Smooth muscle cell (in vitro differentiated cells): ENCODE data around the gene HOXB7. TPM values are rescaled to one million over a fixed set of nuclear protein-coding genes. Genes with fewer than 3 reads are reported as not detected.
A peak's percentile ranks its signal among the peaks of the same experiment; 100 is the strongest.

Source experiments
- DNase-seq: peaks from one replicate; lab custom pipeline; 2025; ENCODE audit not compliant: unreplicated experiment; lab: John Stamatoyannopoulos, UW
- H2AFZ ChIP-seq: fragments of 200-600 bp; sonication (generic); 2 replicates; pipeline ENCODE4 v1.6.0; 2016; ENCODE audit warnings: antibody characterized with exemption, low read depth, mild to moderate bottlenecking
- H3F3A ChIP-seq: fragments of 200-600 bp; sonication (generic); 2 replicates; pipeline ENCODE4 v1.6.0; 2017; ENCODE audit warnings: antibody characterized with exemption, low read depth
- H3K27ac ChIP-seq: fragments of 200-600 bp; sonication (generic); 2 replicates; pipeline ENCODE4 v1.5.1; 2016; ENCODE audit warnings: low read depth, mild to moderate bottlenecking
- H3K27me3 ChIP-seq: fragments of 200-600 bp; sonication (generic); 2 replicates; pipeline ENCODE4 v1.6.1; 2016; ENCODE audit warnings: low read depth, mild to moderate bottlenecking
- H3K36me3 ChIP-seq: fragments of 200-600 bp; sonication (generic); 2 replicates; pipeline ENCODE4 v1.5.1; 2016; ENCODE audit warnings: low read depth
- H3K4me1 ChIP-seq: fragments of 200-600 bp; sonication (generic); 2 replicates; pipeline ENCODE4 v1.5.1; 2016; ENCODE audit warnings: low read depth
- H3K4me2 ChIP-seq: fragments of 200-600 bp; sonication (generic); 2 replicates; pipeline ENCODE4 v1.6.0; 2016; ENCODE audit warnings: mild to moderate bottlenecking
- H3K4me3 ChIP-seq: fragments of 200-600 bp; sonication (generic); 2 replicates; pipeline ENCODE4 v1.5.1; 2016; ENCODE audit warnings: mild to moderate bottlenecking
- H3K79me2 ChIP-seq: fragments of 200-600 bp; sonication (generic); 2 replicates; pipeline ENCODE4 v1.6.0; 2016; ENCODE audit warnings: low read depth, mild to moderate bottlenecking
- H3K9ac ChIP-seq: fragments of 200-600 bp; sonication (generic); 2 replicates; pipeline ENCODE4 v1.6.0; 2016; ENCODE audit warnings: low read depth
- H3K9me3 ChIP-seq: fragments of 200-600 bp; sonication (generic); replicated peaks from 2 replicates; pipeline ENCODE4 v1.5.1; 2016; ENCODE audit warnings: low read depth
- H4K20me1 ChIP-seq: fragments of 200-600 bp; sonication (generic); 2 replicates; pipeline ENCODE4 v1.6.0; 2016; ENCODE audit warnings: low read depth
- CTCF ChIP-seq: fragments of 200-600 bp; sonication (generic); IDR thresholded peaks from 2 replicates; pipeline ENCODE4 v1.5.1; 2017; ENCODE audit warnings: borderline replicate concordance, mild to moderate bottlenecking, antibody characterized with exemption; ENCODE audit not compliant: insufficient read depth, poor library complexity, severe bottlenecking
- WGBS: methylation state at CpG from one replicate; pipeline ENCODE4 v1.1.7; 2016; ENCODE audit warnings: low lambda C conversion rate; 5-methylcytosine and 5-hydroxymethylcytosine counted together
- polyA plus RNA-seq: library from polyadenylated mRNA; unstranded; fragments of >200 nt; fragmentation: Nextera tagmentation; extraction: Ambion mirVana; gene quantifications from 2 replicates; pipeline ENCODE4 v1.2.1, GENCODE V29; 2016
- total RNA-seq: library from RNA; depleted of rRNA; stranded (reverse); fragments of >200 nt; gene quantifications from 2 replicates; pipeline ENCODE4 v1.2.3, GENCODE V29; 2014

Gene HOXB7
- total and polyA plus RNA-seq, 2 experiments from 2014 or later = 16.1 to 29.7 TPM

- Histone ChIP-seq H3K27me3 (peaks cover 92% of the 10 kb centered on the region), H3K4me1 (peaks cover 15% of the 10 kb centered on the region), H3K9ac (no peak overlapping the region), H3K4me3 (no peak overlapping the region), H3K36me3 (no peaks in the 10 kb centered on the region), H3F3A (no peaks in the 10 kb centered on the region), H3K4me2 (peak overlapping the region; percentile 91), H3K27ac (peak overlapping the region; percentile 66), H3K79me2 (peaks cover 50% of the 10 kb centered on the region), H3K9me3 (no peaks in the 10 kb centered on the region), H4K20me1 (peaks cover 73% of the 10 kb centered on the region), H2AFZ (no peak overlapping the region)
- TF ChIP-seq CTCF = no peak
- 28% methylated on average over 40 of the region's 41 CpGs for WGBS
- no peak for DNase-seq
Measured at GRCh38 chr17:48621410-48622392, 10.9 kb upstream of the HOXB7 start.

GRCh38 chr17:48620461-48621139 is 9.8 kb upstream of the HOXB7 start:
- peaks cover 15% of the 10 kb centered on the region for H3K4me1 ChIP-seq
- H4K20me1 ChIP-seq = peaks cover 82% of the 10 kb centered on the region
- H3K27me3 ChIP-seq = peaks cover 97% of the 10 kb centered on the region
- TF ChIP-seq CTCF = no peak
- H2AFZ ChIP-seq = no peak overlapping the region
- no peak for DNase-seq
- peaks cover 46% of the 10 kb centered on the region for H3K79me2 ChIP-seq
- H3K4me3 ChIP-seq = no peak overlapping the region
- no peaks in the 10 kb centered on the region for H3K9me3 ChIP-seq
- peaks cover 5% of the 10 kb centered on the region for H3F3A ChIP-seq
- 59% methylated on average over 6 of the region's 6 CpGs for WGBS
- H3K36me3 ChIP-seq = no peaks in the 10 kb centered on the region
- H3K4me2 ChIP-seq = peak overlapping the region; percentile 91
- H3K27ac ChIP-seq = peak overlapping the region; percentile 66
- no peak overlapping the region for H3K9ac ChIP-seq

- peak overlapping the region; percentile 91 for H3K4me2 ChIP-seq
- H3K9me3 ChIP-seq = no peaks in the 10 kb centered on the region
- H3K9ac ChIP-seq = no peak overlapping the region
- peaks cover 43% of the 10 kb centered on the region for H3K79me2 ChIP-seq
- peak overlapping the region; percentile 52 for H3K4me3 ChIP-seq
- no peaks in the 10 kb centered on the region for H3K36me3 ChIP-seq
- H3K4me1 ChIP-seq = peaks cover 9% of the 10 kb centered on the region
- no peak for TF ChIP-seq CTCF
- H3F3A ChIP-seq = peaks cover 8% of the 10 kb centered on the region
- DNase-seq = no peak
- H2AFZ ChIP-seq = no peak overlapping the region
- H3K27ac ChIP-seq = peak overlapping the region; percentile 66
- peaks cover 79% of the 10 kb centered on the region for H4K20me1 ChIP-seq
- WGBS = 14% methylated on average over 32 of the region's 32 CpGs
- H3K27me3 ChIP-seq = peaks cover 97% of the 10 kb centered on the region
Measured at GRCh38 chr17:48619826-48620449, 9.1 kb upstream of the HOXB7 start.
